RWPE2 (cell line): ENCODE data around the gene CCDC93.
"Not testable (repeated sequence)": the region's sequence is repeated elsewhere in the genome, so short reads cannot be mapped to it uniquely, and the experiment has no call there.

ENCODE experiments used
- ATAC-seq: fragments of 200-7000 bp; cut with Tn5 transposase; 3 replicates; pipeline ENCODE4 v1.9.1; 2021; ENCODE audit warnings: low read depth
- DNase-seq: peaks from one replicate; pipeline ENCODE4 v3.0.0-alpha.2; 2020; ENCODE audit warnings: low spot score
- H3K27ac ChIP-seq: fragments of 450-650 bp; 2 replicates; pipeline ENCODE4 v1.5.1; 2017; ENCODE audit warnings: mild to moderate bottlenecking; ENCODE audit not compliant: poor library complexity, severe bottlenecking
- H3K27me3 ChIP-seq: fragments of 250-450 bp; sonication (Bioruptor Pico); 2 replicates; pipeline ENCODE4 v1.5.1; 2021; ENCODE audit warnings: mild to moderate bottlenecking, moderate library complexity; ENCODE audit not compliant: insufficient read depth, poor library complexity, severe bottlenecking
- H3K36me3 ChIP-seq: fragments of 250-450 bp; sonication (Bioruptor Pico); 2 replicates; pipeline ENCODE4 v1.5.1; 2020; ENCODE audit warnings: low read depth, mild to moderate bottlenecking, moderate library complexity
- H3K4me1 ChIP-seq: fragments of 250-450 bp; sonication (Bioruptor Pico); 2 replicates; pipeline ENCODE4 v1.5.1; 2021; ENCODE audit warnings: mild to moderate bottlenecking, moderate library complexity; ENCODE audit not compliant: insufficient read depth, poor library complexity, severe bottlenecking
- H3K4me3 ChIP-seq: fragments of 250-450 bp; sonication (Bioruptor Pico); 2 replicates; pipeline ENCODE4 v1.5.1; 2021; ENCODE audit warnings: mild to moderate bottlenecking, moderate library complexity; ENCODE audit not compliant: severe bottlenecking
- H3K9me3 ChIP-seq: fragments of 250-450 bp; sonication (Bioruptor Pico); 2 replicates; pipeline ENCODE4 v1.5.1; 2021; ENCODE audit warnings: mild to moderate bottlenecking, moderate library complexity; ENCODE audit not compliant: severe bottlenecking
- TF ChIP-seq, protein P1 (sequence below): fragments of 450-650 bp; IDR thresholded peaks from one replicate; pipeline ENCODE4 v1.5.1; 2017; ENCODE audit warnings: mild to moderate bottlenecking, moderate library complexity; ENCODE audit not compliant: poor library complexity, severe bottlenecking

Gene CCDC93

DNA sequence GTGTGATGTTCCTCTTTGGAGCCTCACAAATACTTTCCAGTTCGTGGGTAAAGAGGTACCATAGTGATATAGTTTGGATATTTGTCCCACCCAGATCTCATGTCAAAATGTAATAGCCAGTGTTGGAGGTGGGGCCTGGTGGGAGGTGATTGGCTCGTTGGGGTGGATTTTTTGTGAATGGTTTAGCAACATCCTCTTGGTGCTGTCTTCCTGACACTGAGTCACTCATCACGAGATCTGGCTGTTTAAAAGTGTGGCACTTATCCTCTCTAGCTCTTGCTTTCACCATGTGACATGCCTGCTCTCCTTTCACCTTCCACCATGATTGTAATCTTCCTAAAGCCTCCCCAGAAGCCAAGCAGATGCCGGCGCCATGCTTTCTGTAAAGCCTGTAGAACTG lies 3.0 kb upstream of the CCDC93 start:
- ATAC-seq: no peak

DNA sequence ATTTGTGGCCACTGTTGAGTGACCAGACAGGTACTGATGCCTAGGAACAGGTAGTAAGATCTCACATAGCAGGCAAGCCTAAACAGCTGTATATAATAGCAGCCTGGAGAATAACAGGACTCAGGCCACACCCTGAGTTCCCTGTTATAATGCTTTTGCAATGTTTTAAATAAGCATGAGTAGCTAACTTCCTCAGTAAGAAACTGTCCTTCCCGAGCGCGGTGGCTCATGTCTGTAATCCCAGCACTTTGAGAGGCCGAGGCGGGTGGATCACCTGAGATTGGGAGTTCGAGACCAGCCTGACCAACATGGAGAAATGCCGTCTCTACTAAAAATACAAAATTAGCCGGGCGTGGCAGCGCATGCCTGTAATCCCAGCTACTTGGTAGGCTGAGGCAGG lies 1.9 kb upstream of the CCDC93 start:
- not testable (repeated sequence) for ATAC-seq, H3K27me3 ChIP-seq, H3K36me3 ChIP-seq, H3K4me3 ChIP-seq, H3K9me3 ChIP-seq, H3K27ac ChIP-seq, H3K4me1 ChIP-seq, DNase-seq

More for the DNA sequence above, 3.0 kb upstream of the CCDC93 start:
- TF ChIP-seq, protein P1, sequence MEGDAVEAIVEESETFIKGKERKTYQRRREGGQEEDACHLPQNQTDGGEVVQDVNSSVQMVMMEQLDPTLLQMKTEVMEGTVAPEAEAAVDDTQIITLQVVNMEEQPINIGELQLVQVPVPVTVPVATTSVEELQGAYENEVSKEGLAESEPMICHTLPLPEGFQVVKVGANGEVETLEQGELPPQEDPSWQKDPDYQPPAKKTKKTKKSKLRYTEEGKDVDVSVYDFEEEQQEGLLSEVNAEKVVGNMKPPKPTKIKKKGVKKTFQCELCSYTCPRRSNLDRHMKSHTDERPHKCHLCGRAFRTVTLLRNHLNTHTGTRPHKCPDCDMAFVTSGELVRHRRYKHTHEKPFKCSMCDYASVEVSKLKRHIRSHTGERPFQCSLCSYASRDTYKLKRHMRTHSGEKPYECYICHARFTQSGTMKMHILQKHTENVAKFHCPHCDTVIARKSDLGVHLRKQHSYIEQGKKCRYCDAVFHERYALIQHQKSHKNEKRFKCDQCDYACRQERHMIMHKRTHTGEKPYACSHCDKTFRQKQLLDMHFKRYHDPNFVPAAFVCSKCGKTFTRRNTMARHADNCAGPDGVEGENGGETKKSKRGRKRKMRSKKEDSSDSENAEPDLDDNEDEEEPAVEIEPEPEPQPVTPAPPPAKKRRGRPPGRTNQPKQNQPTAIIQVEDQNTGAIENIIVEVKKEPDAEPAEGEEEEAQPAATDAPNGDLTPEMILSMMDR: no peak
- Histone ChIP-seq H3K36me3 (no peaks in the 10 kb centered on the region), H3K27ac (no peak overlapping the region), H3K27me3 (no peaks in the 10 kb centered on the region), H3K4me3 (no peak overlapping the region), H3K9me3 (no peaks in the 10 kb centered on the region), H3K4me1 (peaks cover 3% of the 10 kb centered on the region)
- no peak for DNase-seq

DNA sequence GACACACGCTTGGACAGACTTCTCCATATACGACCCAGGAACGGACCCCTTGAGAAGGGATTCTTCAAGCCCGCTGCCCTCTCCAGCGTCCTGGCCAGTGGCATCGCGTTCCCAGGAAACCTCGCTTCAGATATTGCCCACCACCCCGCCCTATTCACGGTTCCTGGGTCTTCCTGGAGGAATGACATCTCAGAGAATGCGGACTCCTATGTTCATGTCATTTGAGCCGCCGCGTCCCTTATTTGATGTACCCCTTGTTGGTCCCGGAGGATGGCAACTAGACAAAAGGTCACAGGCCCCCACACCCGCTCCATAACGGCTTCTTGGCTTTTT lies 588 bp upstream of the CCDC93 start:
- TF ChIP-seq, protein P1: no peak
- no peak; the same call in 2 of the 3 replicates for ATAC-seq
- DNase-seq: no peak
- H3K4me3 ChIP-seq: peak overlapping the region; percentile 83
- H3K36me3 ChIP-seq: peaks cover under 1% of the 10 kb centered on the region; the same call in 1 of the 2 replicates
- H3K9me3 ChIP-seq: no peaks in the 10 kb centered on the region
- no peaks in the 10 kb centered on the region for H3K27me3 ChIP-seq
- H3K4me1 ChIP-seq: peaks cover 3% of the 10 kb centered on the region
- peak overlapping the region; percentile 56 for H3K27ac ChIP-seq

DNA sequence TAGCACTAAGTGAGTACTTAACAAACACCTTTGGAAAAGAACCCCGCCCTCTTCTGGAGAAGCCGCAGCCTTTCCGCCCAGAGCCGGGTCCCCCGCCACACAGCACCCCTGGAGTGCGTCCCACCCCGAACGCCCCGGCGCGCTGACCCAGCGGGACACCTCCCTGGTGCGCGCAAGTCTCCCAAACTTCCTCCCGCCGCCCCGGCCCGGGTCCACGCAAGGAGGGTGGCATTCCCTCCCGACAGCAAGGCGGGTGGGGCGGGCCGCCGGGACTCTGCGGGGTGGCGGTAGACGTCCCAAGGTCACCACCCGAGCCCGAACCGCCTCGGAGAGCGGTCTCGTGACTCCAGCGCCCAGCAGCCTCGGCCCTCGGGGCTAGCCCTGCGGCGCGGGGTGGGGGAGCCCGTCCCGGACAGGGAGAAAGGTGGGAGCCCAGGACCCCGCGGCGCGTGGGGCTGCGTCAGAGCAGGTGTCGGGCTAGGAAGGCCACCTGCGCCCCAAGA lies 598 bp downstream of the CCDC93 start:
- ATAC-seq: peak; percentile 60
- Histone ChIP-seq H3K9me3 (no peaks in the 10 kb centered on the region), H3K36me3 (peaks cover 10% of the 10 kb centered on the region), H3K4me1 (peaks cover 3% of the 10 kb centered on the region), H3K27ac (peak overlapping the region; percentile 56), H3K4me3 (peak overlapping the region; percentile 83), H3K27me3 (no peaks in the 10 kb centered on the region)
- TF ChIP-seq, protein P1: peak; percentile 14
- peak; percentile 67 for DNase-seq

DNA sequence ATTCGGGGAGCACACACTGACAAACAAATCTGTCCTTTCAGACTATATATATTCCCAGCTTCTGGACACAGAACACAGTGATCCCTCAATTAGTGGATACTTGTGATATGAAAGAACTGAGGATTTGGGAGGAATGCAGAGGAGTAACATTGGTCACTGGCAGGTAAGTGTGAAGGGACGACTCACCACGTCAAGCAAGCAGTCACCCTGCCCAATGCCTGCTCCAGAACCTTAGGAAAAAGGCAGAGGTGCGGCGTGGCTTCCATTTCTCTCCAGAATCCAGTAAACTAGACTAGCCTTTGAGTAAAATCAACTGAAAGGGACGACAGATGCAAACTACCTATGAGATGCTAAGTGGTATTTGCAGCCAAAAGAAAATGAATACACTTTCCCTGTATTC lies 1.1 kb downstream of the CCDC93 start:
- TF ChIP-seq, protein P1: no peak
- H3K27me3 ChIP-seq: no peaks in the 10 kb centered on the region
- peak overlapping the region; percentile 56 for H3K27ac ChIP-seq
- DNase-seq (no peak), ATAC-seq (no peak; the same call in 2 of the 3 replicates)
- no peaks in the 10 kb centered on the region for H3K9me3 ChIP-seq
- H3K4me1 ChIP-seq: peaks cover 3% of the 10 kb centered on the region
- peak overlapping the region; percentile 83 for H3K4me3 ChIP-seq
- peaks cover 15% of the 10 kb centered on the region for H3K36me3 ChIP-seq
